Activated T-cell treated with anti-CD3 and anti-CD28 coated beads, Interleukin-2, amount 50 U/mL, for 48 hours (primary cell): Measurements from ENCODE around the gene HYI.

Source experiments
- DNase-seq, 2 experiments: peaks; one replicate each; pipeline ENCODE4 v3.0.0-alpha.2; 2020

The HYI gene

DNA sequence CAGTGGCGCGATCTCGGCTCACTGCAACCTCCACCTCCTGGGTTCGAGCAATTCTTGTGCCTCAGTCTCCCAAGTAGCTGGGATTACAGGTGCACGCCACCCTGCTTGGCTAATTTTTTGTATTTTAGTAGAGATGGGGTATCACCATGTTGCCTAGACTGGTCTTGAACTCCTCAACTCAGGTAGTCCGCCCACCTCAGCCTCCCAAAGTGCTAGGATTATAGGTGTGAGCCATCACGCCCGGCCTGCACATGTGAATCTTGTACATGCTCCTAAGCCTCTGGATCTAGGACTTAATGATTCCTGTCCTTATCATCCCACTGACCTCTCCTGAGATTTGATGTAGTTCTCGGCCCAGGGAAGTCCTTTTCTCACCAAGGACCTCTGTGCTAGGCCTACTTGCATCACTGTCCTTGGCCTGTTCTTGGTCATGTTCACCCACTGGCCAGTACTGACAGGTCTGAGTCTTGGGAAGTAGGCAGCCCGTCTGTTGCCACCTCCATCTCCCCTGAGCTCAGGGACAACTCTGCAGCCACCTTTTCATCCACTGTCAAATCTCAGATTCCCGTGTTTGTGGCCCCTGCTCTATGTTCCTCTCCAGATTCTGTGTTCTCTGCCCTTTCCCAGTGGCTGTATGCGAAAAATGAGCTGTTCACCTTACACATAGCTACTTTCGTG is 9.4 kb downstream of the HYI start:
- no peak for DNase-seq

- no peak for DNase-seq
Observed at GRCh38 chr1:43443197-43443946, 10.4 kb downstream of the HYI start.

DNA sequence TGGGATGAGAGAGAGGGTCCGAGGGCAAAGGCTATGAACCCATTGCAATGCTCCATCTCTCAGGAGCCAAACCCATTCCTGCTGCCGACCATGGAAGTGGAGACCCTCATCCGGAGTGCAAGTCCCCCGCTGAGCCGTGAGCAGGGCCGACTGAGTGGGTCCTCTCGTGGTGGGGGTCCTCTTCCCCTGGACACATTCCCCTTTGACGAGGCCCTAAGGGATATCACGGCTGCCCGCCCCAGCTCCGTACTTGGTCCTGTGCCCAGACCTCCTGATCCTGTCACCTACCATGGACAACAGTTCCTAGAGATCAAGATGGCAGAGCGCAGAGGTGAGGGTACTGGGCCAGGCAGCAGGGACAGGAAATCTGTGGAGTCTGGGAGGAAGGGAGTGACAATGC is 11.0 kb downstream of the HYI start:
- no peak for DNase-seq

DNA sequence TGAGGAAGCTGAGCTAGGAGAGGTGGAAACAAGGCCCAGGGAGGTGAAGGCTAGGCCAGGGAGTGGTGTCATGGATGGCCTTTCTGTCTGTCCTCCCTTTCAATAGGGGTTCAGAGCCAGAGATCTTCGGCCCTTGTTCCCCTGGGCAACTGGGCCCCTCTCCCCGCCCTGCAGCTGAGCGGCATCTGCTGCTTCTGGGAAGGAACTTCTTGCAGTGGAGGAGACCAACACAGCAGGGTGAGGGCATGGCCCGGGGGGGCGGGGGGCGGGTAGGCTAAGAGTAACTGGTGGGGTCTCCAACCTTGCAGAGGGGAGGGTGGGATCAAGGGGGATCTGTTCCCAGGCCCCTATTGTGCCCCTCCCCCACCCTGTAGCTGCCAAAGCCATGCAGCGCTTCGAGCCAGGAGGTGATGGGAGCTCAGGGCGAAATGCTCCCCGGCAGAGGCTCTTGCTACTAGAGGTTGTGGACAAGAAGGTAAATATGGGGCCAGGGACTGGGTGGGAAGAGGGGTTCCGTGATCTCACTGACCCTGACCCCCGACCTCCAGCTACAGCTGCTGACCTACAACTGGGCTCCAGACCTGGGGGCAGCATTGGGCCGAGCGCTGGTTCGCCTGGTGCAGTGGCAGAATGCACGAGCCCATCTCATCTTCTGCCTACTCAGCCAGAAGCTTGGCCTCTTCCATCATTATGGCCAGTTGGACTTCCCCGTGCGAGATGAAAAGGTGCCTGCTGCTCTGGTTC is 11.7 kb downstream of the HYI start:
- DNase-seq, result no peak

DNA sequence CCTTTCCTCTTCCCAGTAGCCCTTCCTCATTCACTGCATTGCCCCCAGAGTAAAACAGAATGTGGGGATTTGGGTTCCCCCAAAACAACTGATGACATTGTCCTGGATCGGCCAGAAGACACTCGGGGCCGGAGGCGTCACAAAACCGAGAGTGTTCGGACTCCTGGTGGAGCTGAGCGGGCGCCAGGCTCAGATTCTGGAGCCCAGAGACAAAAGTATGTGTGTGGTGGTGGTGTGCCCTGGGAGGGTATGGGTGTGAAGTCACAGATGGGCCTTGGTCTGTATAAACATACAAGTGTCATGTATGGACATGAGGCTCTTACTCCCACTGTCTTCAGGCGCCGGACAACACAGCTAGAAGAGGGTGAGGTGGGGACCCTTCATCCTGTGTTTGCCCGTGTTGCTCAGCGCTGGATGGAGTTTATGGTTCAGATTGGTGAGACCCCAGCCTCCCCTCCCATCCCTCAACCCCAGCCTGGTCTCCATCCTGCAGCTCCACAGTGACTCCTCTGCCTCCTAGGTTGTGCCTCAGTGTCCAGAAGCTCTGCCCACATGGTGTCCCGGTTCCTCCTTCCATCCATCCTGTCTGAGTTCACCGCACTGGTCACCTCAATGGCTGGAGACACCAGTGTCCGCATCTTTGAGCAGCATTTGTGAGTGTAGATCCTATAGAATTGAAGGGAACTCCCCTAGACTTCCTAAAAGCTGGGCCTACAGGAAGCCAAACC is 12.4 kb downstream of the HYI start:
- DNase-seq, result no peak

DNA sequence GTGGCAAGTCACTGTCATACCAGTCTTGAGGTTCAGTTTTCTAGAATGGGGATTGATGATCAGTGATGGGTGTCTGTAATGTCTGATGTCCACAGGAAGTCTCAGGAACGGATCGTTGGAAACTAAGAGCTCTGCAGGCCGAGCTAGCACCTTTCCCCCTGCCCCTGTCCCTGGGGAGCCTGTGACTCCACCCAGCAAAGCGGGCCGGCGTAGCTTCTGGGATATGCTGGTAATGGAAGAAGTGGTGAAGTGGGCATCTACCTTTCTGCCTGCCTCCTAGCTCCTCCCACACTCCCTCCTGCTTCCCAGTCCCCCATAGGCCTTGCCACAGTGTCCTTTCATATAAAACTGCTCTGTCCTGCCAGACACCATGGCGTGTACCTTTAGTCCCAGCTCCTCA is 13.4 kb downstream of the HYI start:
- no peak for DNase-seq

DNA sequence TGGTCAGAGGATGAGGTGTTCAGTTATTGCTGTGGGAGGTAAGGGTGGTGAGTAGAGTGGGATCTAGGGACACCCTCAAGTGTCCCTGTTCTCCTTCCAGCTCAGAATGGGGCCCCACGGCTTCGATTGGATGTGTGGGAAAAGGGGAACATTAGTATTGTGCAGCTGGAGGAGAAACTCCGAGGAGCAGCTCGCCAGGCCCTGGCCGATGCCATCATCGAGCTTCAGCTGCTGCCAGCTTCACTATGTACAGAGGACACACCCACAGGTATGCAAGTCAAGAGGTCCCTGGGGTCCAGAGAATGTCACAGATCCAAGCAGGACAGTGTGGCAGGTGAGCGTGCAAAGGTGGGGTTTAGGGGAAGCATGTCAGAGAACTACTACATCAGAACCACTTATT is 13.9 kb downstream of the HYI start:
- DNase-seq, result no peak

DNA sequence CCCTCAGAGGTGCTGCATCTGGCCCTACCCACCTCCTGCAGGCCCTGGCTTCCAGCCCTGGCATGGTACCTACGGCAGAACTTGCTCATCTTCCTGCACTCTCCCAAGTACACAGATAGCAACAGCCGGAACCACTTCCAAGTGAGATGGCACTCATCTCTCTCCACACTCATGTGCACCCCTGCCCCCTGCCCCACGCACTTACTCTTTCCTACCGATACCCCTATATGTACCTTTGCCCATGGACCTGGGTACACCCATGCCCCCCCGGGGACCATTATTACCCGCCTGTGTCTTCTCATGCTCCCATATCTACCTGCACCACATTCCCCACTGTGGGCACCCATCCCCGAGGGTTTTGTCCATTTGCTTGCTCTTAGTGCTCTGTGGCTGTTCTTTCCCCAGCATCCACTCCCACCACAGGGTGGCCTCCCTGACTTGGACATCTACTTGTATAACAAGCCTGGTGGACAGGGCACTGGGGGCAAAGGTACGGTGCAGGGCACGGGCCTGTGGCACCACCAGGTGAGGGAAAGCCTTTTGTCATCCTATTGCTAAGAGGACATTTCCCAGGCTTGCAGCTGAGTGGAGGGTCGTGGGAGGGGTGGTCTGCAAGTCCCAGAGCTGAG is 14.7 kb downstream of the HYI start:
- DNase-seq, result no peak

GRCh38 chr1:43438576-43438952 is 15.2 kb downstream of the HYI start:
- no peak for DNase-seq

DNA sequence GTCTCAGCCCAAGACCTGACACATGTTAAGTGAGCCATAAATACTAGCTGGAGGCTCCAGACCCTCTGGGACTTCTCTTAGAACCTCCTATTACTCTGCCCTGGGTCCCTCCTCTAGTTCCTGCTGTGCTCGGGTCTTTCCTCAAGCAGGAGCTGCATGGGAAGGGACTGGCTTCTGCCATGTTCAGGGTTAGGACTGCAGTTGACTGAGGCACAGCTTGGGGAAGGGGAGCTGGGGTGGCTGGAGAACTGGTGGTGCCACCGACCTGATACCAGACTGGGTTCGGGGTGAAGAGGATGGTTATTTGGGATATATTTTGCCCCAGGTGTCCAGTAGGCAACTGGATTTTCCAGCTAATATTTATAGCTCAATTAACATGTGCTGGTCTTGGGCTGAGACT is 15.7 kb downstream of the HYI start:
- no peak for DNase-seq

GRCh38 chr1:43437031-43437973 is 16.4 kb downstream of the HYI start:
- no peak for DNase-seq

GRCh38 chr1:43436371-43436770 is 17.4 kb downstream of the HYI start:
- no peak for DNase-seq

- DNase-seq, result no peak
Observed at GRCh38 chr1:43435146-43436145, 18.3 kb downstream of the HYI start.

DNA sequence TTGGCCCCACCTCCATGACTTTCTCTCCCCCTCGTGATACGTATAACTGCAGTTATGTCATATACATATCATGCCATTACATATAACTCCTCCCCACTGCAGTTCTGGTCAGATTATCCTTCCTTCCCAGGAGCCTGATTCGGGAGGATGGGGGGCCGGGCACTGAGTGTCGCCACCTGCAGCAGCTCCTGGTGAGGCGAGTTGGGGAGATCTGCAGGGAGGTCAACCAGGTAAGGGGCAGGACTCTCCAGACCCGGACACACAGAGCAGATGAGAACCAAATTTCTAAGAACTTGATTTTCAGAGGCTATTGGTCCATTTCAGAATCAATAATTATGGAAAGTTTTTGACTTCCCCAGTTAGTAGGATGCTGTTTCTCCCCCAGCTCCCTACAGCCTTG is 19.5 kb downstream of the HYI start:
- DNase-seq, result no peak

DNA sequence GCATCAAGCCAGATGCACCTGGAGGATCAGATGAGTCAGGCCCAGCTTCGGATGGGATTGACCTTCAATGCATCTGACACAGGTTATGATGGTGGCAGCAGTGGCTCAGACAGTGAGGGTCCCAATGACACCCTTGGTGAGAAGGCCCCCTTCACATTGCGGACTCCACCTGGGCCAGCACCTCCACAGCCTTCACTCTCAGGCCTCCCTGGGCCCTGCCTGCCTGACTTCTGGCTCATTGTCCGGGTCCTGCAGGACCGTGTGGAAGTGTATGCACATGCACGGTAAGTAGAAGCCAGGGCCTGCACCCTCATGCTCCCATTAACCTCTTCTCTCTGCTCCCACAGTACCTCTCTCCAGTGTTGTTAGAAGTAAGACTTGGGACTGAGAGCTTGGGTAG is 20.8 kb downstream of the HYI start:
- no peak for DNase-seq

GRCh38 chr1:43432171-43432860 is 21.4 kb downstream of the HYI start:
- no peak for DNase-seq

GRCh38 chr1:43431676-43432075 is 22.1 kb downstream of the HYI start:
- no peak for DNase-seq

DNA sequence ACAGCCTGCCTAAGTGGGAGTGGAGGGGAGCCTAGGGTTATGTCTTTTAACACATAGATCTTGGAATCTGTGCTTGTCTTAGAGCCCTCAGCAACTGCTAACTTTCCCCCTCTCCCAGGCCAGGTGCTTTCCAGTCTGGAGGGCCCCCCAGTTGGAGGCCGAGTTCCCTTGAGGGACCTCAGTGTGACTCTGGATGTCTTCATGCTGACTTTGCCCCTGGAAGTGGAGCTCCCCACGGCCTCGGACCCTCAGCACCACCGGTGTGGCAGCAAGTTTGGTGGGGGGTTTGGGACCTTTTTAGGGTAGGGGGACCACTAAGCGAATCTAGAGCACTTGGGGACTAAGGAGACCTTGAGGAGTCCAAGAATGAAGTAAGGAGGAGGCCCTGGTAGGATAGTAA is 22.9 kb downstream of the HYI start:
- DNase-seq, result no peak

GRCh38 chr1:43427941-43428340 is 25.8 kb downstream of the HYI start:
- no peak for DNase-seq

DNA sequence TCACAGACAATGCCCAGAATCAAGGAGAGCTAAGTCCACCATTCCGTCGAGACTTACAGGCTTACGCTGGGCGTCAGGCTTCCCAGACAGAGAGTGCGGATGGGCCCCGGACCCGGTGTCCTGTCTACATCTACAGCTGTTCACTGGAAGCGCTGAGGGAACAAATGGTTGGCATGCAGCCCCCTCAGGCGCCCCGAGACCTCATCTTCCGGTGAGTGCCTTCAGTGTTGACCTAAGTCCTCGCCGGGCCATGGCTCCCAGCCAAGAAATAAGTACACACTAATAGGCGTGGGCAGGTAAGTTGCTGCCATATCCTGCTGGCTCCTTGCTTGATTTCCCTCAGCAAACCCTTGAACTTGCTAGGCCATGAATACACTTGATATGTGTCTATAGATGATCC is 26.2 kb downstream of the HYI start:
- no peak for DNase-seq
